ENCODE data around the gene MDM4.

GRCh38 chr1:204588826-204589225, 72.6 kb downstream of the MDM4 start:
- TF ChIP-seq POLR2A (IDR thresholded peaks at IDR 0.05; ENCODE audit: low read length) (no peak), GATA1 (IDR thresholded peaks at IDR 0.05; ENCODE audit: low read depth, low read length) (no peak)
